ENCODE results near the gene CAND2.

Gene CAND2

GRCh38 chr3:12796171-12797123 lies at the start of gene CAND2:
Gene CAND2 (plus strand): TSS chr3:12796680. CDS start chr3:12796721, 41 bp downstream.
- no peak for DNase-seq (ENCODE audit: low spot score)

GRCh38 chr3:12748477-12748876 lies 48.0 kb upstream of the CAND2 start:
- no peak for DNase-seq (ENCODE audit: low spot score)

DNA sequence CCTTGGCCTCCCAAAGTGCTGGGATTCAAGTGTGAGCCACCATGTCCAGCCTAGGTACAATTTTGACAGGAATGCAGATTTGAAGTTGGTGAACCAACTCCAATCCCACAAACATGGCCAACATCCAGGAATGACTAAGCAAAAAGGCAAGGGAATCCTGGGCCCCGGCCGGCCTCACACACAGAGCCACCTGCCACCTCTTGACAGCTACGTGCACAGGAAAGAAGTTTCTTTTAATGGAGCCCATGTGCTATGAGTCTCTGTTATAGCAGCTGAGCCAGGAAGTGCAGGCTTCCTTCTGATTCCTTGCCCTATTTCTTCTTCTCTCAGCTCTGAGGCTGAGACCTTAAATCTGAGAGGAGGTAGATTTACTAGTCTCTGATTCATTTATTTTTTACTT lies 46.3 kb upstream of the CAND2 start:
- DNase-seq (ENCODE audit: low spot score), result peak; percentile 49

GRCh38 chr3:12750658-12751071 lies 45.8 kb upstream of the CAND2 start:
- DNase-seq (ENCODE audit: low spot score), result no peak

DNA sequence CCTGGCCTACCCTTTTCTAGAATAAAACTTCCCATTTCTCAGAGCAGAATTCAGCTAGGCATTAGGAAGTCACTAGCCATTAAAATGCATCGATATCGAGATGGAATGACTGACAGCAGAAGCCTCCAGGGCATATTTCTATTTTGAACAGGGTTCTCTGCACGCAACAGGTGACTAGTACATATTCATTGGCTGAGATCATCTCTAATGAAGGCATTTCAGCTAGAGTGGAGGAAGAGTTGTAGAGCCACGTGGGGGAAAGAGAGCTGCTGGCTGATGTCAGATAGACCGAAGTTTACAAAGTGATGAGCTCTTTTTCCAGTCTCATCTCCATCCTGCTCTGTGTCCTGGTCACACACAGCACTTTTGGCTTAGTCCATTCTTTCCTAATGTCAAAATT lies 44.9 kb upstream of the CAND2 start:
- DNase-seq (ENCODE audit: low spot score), result no peak

DNA sequence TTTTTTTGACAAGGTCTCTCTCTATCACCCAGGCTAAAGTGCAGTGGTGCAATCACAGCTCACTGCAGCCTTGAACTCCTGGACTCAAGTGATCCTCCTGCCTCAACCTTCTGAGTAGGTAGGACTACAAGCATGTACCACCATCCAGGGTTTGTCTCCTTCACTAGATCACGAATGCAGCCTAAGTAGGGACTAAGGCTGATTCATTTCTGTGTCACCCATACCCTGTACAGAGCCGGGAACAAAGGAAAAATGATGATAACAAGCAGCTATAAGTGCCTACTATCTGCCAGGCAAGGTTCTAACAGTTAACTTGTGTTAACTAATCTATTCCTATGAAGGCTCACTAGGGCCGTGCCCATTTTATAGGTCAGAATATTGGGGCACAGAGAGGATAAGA lies 44.4 kb upstream of the CAND2 start:
- DNase-seq (ENCODE audit: low spot score), result no peak

DNA sequence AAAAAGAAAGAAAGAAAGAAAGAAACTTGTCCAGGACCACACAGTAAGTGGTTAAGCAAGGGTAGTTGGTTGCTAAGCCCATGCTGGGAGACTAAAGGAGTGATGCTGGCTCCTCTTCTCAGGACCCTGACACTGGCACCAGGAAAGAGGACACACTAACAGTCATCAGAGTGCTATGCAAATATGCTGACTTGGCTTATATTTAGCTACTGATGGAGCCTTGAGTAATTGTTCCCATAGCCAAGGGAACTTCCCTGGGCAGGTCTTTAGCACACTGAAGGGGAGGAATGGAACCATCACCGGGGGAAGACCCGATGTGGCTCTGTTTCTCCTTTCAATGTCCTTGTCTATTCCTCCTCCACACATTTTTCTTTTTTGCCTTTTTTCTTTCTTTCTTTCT lies 43.7 kb upstream of the CAND2 start:
- no peak for DNase-seq (ENCODE audit: low spot score)

GRCh38 chr3:12753275-12754028 lies 43.0 kb upstream of the CAND2 start:
- DNase-seq (ENCODE audit: low spot score), result no peak

DNA sequence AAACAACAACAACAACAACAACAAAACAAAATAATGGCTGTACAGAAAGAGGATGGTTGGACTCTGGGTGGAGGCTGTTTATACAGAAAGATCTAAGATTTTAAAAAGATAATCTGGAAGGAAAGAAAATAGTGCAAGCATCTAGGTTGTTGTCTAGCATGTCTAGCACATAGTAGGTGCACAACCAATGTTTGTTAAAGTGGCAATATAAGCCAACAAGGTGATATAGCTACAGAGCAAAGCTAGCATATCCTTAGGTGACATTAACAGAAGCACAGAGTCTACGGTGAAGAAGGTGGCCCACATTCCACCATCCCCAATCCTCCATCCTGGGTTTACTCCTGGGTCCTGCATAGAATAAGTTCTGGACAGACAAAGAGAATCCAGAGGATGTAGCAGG lies 42.2 kb upstream of the CAND2 start:
- no peak for DNase-seq (ENCODE audit: low spot score)

- DNase-seq (ENCODE audit: low spot score), result no peak
These were observed 40.7 kb upstream of the CAND2 start for GRCh38 chr3:12755754-12756153.

DNA sequence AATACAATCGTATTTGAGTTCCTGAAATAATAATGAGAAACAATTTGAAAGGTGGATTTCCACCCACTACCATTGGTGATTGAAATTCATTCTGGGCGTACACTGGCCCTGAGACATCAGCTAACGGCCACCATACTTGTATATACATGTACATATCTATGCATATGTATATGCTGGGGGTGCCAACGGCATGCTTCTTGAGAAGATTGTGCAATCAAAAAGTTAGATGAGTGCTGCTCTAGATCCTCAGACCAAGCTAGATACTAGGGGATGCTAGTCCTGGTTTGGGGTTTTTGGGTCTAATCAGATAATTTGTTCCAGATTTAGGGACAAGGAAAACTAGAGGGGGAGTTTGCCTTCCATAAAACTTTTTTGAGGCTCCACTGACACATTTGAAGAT lies 40.3 kb upstream of the CAND2 start:
- no peak for DNase-seq (ENCODE audit: low spot score)

DNA sequence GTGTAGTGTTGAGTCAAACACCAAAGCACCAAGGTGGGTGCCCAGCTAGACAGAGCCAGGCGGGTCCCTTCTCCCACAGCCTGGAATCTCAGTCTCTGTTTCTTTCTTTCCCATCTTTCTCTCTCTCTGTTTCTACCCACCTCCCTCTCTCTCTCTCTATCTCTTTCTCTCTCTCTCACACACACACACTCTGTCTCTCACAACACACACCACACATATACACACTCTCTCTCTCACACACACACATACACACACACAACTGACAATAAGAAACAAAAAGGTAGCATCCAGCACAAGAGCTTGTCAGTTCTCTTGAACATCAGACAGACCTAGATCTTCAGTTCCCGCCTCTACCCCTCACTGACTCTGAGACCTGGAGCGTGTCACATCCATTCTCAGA lies 39.8 kb upstream of the CAND2 start:
- DNase-seq (ENCODE audit: low spot score), result no peak

DNA sequence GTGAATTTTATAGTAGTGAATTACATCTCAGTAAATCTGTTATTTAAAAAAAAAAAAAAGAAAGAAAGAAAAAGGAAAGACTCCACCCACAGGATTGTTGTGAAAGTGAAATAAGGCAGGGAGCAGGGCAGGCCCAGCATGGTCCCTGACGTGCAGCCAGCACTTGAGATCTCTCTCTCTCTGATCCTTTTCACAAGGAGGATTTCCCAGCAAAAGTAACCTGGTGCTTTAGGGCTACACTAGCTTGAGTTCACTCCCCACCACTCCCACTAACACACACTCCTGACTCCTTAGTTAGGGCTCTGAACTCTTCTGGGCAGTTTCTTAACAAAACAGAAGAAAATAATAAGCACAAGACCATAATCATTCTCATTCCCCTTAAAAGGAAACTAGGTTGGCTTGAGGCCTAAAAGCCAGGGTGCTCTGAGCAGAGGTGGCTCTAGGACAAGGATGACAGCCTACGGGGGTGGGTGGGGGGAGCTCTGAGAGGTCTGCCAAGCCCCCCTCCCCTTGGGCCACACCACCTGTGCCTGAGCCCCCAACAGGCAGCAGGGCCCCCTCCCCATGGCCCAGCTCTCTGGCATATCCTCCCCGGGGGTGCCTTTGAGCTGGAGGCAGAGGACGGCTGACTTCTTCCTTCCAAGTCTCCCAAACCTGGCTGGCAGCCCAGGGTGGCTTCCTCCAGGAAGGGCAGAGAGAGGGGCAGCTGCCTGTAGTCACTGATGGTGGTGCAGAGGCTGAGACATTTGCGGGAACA lies 38.3 kb upstream of the CAND2 start:
- DNase-seq (ENCODE audit: low spot score), result no peak

GRCh38 chr3:12759097-12759679 lies 37.3 kb upstream of the CAND2 start, which contains the start of gene TMEM40:
Gene TMEM40 (minus strand): TSS chr3:12759259. CDS start chr3:12749832, 9,427 bp downstream.
- DNase-seq (ENCODE audit: low spot score), result no peak

DNA sequence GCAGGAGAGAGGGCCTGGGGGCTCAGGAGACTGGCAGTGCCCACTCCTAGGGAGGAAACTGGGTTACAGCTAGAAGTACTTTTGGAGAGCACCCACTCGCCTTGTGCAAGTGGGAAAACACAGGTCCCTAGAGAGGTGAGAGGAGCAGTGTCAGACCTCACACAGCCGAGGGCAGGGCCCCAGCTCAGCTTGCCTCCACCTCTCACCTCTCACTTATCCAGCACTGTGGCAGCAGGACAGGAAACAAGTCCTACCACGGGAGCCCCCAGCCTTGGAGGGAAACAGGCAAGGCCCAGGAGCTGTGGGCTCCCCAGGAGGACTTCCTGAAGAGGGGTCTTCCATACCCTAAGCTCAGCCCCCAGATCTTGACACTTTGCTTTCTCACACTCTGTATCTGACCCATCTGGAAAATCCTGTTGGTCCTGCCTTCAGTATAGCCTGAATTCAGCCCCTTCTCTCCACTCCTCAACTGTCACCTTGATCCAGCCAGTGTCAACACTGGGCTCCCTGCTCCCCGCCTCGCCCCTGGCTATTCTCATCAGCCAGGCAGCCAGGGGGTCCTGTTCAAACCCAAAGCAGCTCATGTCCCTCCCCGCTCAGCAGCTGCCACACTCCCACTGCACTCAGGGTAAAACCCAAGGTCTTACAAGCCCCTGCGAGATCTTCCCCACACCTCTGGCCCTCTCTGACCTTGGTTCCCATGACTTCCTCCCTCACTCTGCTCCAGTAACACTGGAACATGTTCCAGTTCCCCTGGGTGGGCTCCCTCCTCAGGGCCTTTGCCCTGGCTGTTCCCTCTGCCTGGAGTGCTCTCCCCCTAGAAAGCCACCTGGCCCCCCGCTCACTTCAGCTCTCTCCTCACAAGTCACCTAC lies 36.6 kb upstream of the CAND2 start:
- DNase-seq (ENCODE audit: low spot score), result no peak

DNA sequence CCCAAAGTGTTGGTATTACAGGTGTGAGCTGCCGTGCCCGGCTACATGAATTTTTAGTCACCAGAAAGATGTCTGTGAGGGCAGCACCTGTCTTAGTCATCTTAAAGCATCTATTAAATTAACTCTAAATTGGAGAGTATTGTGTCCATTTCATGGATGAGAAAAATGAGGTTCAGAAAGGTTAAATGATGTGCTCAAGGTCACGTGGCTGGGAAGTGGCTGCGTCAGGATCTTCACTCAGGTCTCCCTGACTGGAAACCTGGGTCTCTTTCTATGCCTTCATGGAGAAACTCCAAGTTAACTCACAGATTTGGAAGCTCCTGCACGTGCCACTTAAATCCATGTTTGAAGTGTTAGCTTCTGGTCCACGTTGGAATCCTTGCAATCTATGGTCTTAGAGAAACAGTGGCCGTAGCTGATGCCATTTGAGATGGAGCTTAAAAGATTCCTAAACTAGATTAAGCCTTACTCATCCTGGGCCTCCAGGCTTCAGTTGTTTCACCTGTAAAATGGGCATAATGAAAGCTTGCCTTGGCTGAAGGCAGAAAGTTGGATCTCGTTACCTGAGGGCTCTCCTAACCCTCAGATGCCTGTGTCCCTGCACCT lies 32.2 kb upstream of the CAND2 start:
- no peak for DNase-seq (ENCODE audit: low spot score)

DNA sequence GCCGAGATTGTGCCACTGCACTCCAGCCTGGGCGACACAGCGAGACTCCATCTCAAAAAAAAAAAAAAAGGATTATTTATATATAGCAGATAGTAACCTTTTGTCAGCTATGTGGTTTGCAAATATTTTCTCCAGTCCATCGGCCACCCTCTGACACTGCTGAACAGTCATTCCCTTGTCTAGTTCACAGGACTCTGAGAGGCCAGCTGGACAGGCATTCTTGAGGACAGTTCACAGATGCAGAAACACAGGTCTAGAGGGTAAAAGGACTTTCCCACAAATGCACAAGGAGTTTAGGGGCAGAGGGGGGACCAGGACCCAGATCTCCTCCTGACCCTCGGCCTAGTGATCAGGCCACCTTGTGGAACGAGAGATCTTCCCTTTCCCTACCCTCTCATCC lies 29.9 kb upstream of the CAND2 start:
- no peak for DNase-seq (ENCODE audit: low spot score)

DNA sequence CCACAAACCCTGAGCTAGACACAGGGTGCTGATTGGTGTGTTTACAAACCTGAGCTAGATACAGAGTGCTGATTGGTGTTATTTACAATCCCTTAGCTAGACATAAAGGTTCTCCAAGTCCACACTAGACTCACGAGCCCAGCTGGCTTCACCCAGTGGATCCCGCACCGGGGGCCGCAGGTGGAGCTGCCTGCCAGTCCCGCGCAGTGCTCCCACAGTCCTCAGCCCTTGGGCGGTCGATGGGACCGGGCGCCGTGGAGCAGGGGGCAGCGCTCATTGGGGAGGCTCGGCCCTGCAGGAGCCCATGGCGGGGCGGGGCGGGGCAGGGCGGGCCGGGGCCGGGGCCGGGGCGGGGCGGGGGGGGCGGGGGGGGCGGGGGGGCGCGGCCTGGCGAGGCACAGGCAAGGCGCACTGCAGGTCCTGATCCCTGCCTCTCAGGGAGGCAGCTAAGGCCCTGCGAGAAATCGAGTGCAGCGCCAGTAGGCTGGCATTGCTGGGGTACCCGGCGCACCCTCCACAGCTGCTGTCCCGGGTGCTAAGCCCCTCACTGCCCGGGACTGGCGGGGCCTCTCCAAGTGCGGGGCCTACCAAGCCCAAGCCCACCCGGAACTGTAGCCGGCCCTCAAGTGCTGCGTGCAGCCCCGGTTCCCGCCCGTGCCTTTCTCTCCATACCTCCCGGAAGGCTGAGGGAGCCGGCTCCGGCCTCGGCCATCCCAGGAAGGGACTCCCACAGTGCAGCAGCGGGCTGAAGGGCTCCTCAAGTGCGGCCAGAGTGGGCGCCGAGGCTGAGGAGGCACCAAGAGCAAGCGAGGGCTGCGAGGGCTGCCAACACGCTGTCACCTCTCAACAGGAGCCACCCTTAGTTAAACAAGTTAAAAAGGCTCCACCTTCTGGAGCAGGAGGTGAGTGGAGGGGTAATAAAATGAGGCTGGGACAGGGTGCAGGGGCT lies 27.6 kb upstream of the CAND2 start:
- no peak for DNase-seq (ENCODE audit: low spot score)

- DNase-seq (ENCODE audit: low spot score), result no peak
These were observed 26.7 kb upstream of the CAND2 start for GRCh38 chr3:12769761-12770160.
